Type B pancreatic cell (in vitro differentiated cells): Measurements from ENCODE around the gene PGBD2. TPM values are rescaled to one million over a fixed set of nuclear protein-coding genes. Genes with fewer than 3 reads are reported as not detected.
A peak's percentile ranks its signal among the peaks of the same experiment; 100 is the strongest.
"Not testable (repeated sequence)": the region's sequence is repeated elsewhere in the genome, so short reads cannot be mapped to it uniquely, and the experiment has no call there.

Experiments
- DNase-seq: peaks from one replicate; pipeline ENCODE4 v3.0.0; 2021; ENCODE audit warnings: mixed read lengths; ENCODE audit not compliant: unreplicated experiment; ENCODE audit errors: extremely low spot score
- H3K27ac Mint-ChIP-seq: 2 replicates; pipeline ENCODE4 v1.8.0; 2021; ENCODE audit warnings: mild to moderate bottlenecking, mixed read lengths
- H3K27me3 Mint-ChIP-seq: 2 replicates; pipeline ENCODE4 v1.8.0; 2021; ENCODE audit warnings: mixed read lengths
- H3K36me3 Mint-ChIP-seq: 2 replicates; pipeline ENCODE4 v1.8.0; 2021; ENCODE audit warnings: mixed read lengths
- H3K4me1 Mint-ChIP-seq: one replicate; pipeline ENCODE4 v1.8.0; 2021; ENCODE audit warnings: mixed read lengths; ENCODE audit not compliant: unreplicated experiment
- H3K4me3 Mint-ChIP-seq: 2 replicates; pipeline ENCODE4 v1.8.0; 2021; ENCODE audit warnings: mild to moderate bottlenecking, mixed read lengths
- H3K9me3 Mint-ChIP-seq: 2 replicates; pipeline ENCODE4 v1.8.0; 2021; ENCODE audit warnings: mixed read lengths
- CTCF ChIP-seq: fragments of 200-600 bp; sonication (generic); conservative IDR thresholded peaks from 2 replicates; pipeline ENCODE4 v1.5.0; 2021; ENCODE audit warnings: antibody characterized with exemption, mild to moderate bottlenecking
- total RNA-seq: library from RNA; stranded (reverse); gene quantifications from 2 replicates; pipeline ENCODE4 v1.2.1, GENCODE V29; 2021; ENCODE audit warnings: low replicate concordance

Gene PGBD2
- total RNA-seq, 1 donor from 2014 or later: 14.8 TPM

- H3K27ac Mint-ChIP-seq: no peak overlapping the region
- H3K9me3 Mint-ChIP-seq: no peaks in the 10 kb centered on the region
- no peak for DNase-seq
- TF ChIP-seq CTCF: peak; percentile 35
- peaks cover 18% of the 10 kb centered on the region for H3K4me1 Mint-ChIP-seq
- peaks cover 8% of the 10 kb centered on the region for H3K27me3 Mint-ChIP-seq
- no peaks in the 10 kb centered on the region for H3K36me3 Mint-ChIP-seq
- H3K4me3 Mint-ChIP-seq: no peak overlapping the region
Observed at GRCh38 chr1:248884632-248885295, 21.3 kb upstream of the PGBD2 start.

- Mint-ChIP-seq H3K27ac (no peak overlapping the region), H3K27me3 (peaks cover 4% of the 10 kb centered on the region), H3K4me1 (peaks cover 18% of the 10 kb centered on the region), H3K4me3 (no peak overlapping the region), H3K9me3 (no peaks in the 10 kb centered on the region), H3K36me3 (no peaks in the 10 kb centered on the region)
- no peak for TF ChIP-seq CTCF
- DNase-seq: no peak
Observed at GRCh38 chr1:248885646-248886045, 20.4 kb upstream of the PGBD2 start.

GRCh38 chr1:248886237-248886895, 19.7 kb upstream of the PGBD2 start:
- no peak overlapping the region for H3K27ac Mint-ChIP-seq
- no peak for DNase-seq
- TF ChIP-seq CTCF: no peak
- H3K9me3 Mint-ChIP-seq: no peaks in the 10 kb centered on the region
- H3K4me3 Mint-ChIP-seq: no peak overlapping the region
- peaks cover 18% of the 10 kb centered on the region for H3K4me1 Mint-ChIP-seq
- H3K27me3 Mint-ChIP-seq: peaks cover 2% of the 10 kb centered on the region
- H3K36me3 Mint-ChIP-seq: no peaks in the 10 kb centered on the region

- H3K27me3 Mint-ChIP-seq, H3K36me3 Mint-ChIP-seq, H3K4me3 Mint-ChIP-seq, DNase-seq, H3K27ac Mint-ChIP-seq, H3K9me3 Mint-ChIP-seq: not testable (repeated sequence)
- peaks cover 13% of the 10 kb centered on the region for H3K4me1 Mint-ChIP-seq
Observed at GRCh38 chr1:248889914-248890243, 16.2 kb upstream of the PGBD2 start.

GRCh38 chr1:248890549-248891498, 15.2 kb upstream of the PGBD2 start:
- no peak for DNase-seq
- Mint-ChIP-seq H3K9me3 (no peaks in the 10 kb centered on the region), H3K27ac (no peak overlapping the region), H3K36me3 (no peaks in the 10 kb centered on the region), H3K4me3 (no peak overlapping the region), H3K4me1 (peaks cover 9% of the 10 kb centered on the region), H3K27me3 (peaks cover 4% of the 10 kb centered on the region)
- TF ChIP-seq CTCF: no peak

GRCh38 chr1:248891758-248892157, 14.3 kb upstream of the PGBD2 start:
- H3K27me3 Mint-ChIP-seq: peaks cover 4% of the 10 kb centered on the region
- no peak overlapping the region for H3K4me3 Mint-ChIP-seq
- H3K4me1 Mint-ChIP-seq: peaks cover 3% of the 10 kb centered on the region
- H3K27ac Mint-ChIP-seq: no peak overlapping the region
- H3K36me3 Mint-ChIP-seq: no peaks in the 10 kb centered on the region
- H3K9me3 Mint-ChIP-seq: no peaks in the 10 kb centered on the region
- no peak for TF ChIP-seq CTCF
- no peak for DNase-seq
